Muscle of back (tissue), 11 donors: ENCODE measurements around the gene RIPOR1. TPM values are rescaled to one million over a fixed set of nuclear protein-coding genes. Genes with fewer than 3 reads are reported as not detected.
"Not testable (repeated sequence)": the region's sequence is repeated elsewhere in the genome, so short reads cannot be mapped to it uniquely, and the experiment has no call there.

Source experiments
- DNase-seq, 3 donors: peaks; one replicate each; pipeline versions ENCODE4 v3.0.0 to v3.0.0-alpha.2; 2013
- polyA plus RNA-seq, 10 donors: library from polyadenylated mRNA; unstranded; fragments of 120-200 nt; gene quantifications; one replicate each; pipeline ENCODE4 v1.2.1, GENCODE V29; 2013; ENCODE audit not compliant: insufficient read length in 10 of 10

Gene RIPOR1
- polyA plus RNA-seq, 10 donors: 36.7 to 51.9 (median 42.5) TPM

GRCh38 chr16:67516296-67517154 lies 12.1 kb upstream of the RIPOR1 start:
- DNase-seq: no peak

DNA sequence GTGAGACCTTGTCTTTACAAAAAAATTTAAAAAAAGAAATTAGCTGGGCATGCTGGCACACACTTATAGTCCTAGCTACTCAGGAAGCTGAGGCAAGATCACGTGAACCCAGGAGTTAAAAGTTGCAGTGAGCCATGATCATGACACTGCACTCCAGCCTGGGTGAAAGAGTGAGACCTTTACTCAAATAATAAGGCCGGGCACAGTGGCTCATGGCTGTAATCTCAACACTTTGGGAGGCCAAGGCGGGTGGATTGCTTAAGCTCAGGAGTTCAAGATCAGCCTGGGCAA lies 11.5 kb upstream of the RIPOR1 start:
- no peak for DNase-seq

- DNase-seq: no peak
Observed at GRCh38 chr16:67517661-67518423, 10.8 kb upstream of the RIPOR1 start.

GRCh38 chr16:67518676-67519075 lies 10.0 kb upstream of the RIPOR1 start:
- DNase-seq: no peak

- no peak for DNase-seq
Observed at GRCh38 chr16:67519242-67519641, 9.4 kb upstream of the RIPOR1 start.

GRCh38 chr16:67521095-67521804 lies 7.4 kb upstream of the RIPOR1 start:
- peak; percentile 95 to 96 (median 96) for DNase-seq

DNA sequence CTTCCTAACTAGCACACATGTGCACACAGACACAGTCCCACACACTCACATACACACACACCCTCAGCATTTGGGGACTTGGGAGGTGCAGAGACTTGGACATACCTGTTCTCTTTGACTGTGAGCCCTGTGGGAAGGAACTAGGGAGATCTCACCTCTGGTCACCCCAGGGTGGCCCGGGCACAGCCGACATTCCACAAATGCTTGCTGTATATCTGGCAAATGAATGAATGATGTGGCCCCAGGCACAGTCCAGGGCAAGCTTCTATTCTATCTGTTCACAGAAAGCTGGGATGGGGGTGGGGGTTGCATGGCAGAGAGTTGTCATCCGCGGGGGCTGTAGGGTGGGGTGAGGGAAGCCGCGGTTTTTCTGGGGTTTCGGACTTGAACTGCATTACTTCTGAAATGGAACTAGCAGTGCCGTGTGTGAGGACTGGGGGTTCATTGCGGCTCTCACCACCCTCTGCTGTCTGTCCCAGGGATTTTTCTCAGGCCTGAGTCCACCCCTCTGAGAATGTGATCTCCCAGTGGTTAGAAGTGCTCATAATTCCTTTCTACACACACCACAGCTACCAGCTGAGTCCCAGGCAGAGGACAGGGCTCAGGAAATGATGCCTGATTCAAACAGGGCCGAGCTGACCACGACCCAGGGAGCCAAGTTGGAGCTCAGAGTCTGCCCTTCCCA lies 3.3 kb upstream of the RIPOR1 start:
- DNase-seq: no peak

DNA sequence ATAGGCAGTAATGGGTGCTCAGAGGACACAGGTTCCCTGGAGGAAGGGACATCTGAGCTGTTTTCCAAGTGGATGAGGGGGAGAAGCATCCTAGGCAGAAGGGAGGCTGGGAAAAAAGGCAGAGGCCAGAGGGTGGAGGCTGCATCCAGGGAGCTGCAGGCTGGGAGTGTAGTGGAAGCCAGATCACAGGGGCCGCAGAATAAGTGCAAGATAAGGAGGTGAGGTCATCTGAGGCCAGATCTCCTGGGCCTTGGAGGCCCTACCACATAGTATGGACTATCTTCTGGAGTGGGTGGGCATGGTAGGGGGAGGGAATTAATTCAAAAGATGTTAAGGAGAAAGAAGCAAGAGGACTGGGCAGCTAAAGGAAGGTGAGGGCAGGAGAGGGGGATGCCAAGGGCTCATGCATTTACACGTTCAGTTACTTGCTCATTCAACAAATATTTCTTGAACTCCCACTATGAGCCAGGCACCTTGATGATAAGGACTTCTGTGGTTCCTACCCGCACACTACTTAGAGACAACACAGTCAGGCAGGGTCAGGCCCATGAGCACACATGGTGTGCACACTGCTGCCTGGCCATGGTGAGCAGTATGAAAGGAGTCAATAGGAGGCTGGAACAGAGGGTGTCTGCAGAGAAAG lies 2.4 kb upstream of the RIPOR1 start:
- no peak for DNase-seq

- peak in 1 of 3 donors; percentile 82 for DNase-seq
Observed at GRCh38 chr16:67528870-67529581, 397 bp downstream of the RIPOR1 start.

- no peak for DNase-seq
Observed at GRCh38 chr16:67529582-67530012, 968 bp downstream of the RIPOR1 start.

GRCh38 chr16:67530013-67530939 lies 1.6 kb downstream of the RIPOR1 start:
- peak; percentile 57 to 83 (median 66) for DNase-seq

- DNase-seq: no peak
Observed at GRCh38 chr16:67531247-67531646, 2.6 kb downstream of the RIPOR1 start.

- DNase-seq: no peak
Observed at GRCh38 chr16:67533024-67533560, 4.5 kb downstream of the RIPOR1 start.

DNA sequence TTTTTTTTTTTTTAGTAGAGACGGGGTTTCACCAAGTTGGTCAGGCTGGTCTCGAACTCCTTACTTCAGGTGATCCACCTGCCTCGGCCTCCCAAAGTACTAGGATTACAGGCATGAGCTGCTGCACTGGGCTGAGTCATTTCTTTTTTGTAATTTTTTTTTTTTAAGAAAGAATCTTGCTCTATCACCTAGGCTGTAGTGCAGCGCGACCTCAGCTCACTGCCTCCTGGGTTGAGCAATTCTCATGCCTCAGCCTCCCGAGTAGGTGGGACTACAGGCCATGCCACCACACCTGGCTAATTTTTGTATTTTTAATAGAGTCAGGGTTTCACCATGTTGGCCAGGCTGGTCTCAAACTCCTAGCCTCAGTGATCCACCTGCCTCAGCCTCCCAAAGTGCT lies 5.4 kb downstream of the RIPOR1 start:
- not testable (repeated sequence) for DNase-seq

GRCh38 chr16:67534431-67534830 lies 5.8 kb downstream of the RIPOR1 start:
- DNase-seq: no peak

DNA sequence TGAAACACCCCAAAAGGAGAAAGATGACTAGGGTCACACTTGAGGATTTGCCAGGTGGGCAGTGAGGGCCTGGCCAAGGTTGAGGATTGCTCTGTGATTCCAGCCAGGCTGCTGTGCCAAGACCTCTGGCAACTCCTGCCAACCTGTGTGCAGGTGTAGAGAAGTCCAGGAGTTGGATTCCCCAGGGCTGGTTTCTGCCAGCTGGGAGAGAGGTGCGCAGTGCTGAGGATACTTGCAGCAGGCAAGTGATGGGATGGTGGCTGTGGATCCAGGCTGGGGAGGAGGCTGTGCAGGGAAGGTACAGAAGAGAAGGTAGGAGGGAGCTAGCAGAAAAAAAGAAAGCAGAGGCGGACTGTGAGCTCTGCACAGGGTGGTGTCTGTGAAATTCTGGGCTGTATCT lies 6.6 kb downstream of the RIPOR1 start:
- DNase-seq: no peak

DNA sequence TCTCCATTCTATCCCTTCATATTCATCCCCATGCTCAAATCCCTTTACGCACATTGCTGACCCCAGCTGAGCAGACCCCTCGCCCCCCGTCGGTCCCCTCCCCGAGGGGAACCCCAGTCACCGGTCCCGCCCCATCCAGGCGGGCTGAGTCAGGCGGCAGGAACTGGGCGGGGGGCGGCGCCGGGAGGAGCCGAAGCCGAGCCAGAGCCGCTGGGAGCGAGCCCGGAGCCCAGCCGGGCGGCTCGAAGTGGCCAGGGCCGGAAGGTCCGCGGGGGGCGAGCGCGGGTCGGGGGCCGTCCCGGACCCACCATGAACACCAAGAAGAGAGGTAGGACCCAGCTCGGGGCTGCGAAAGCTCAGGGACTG lies 8.6 kb downstream of the RIPOR1 start:
- DNase-seq: peak in 2 of 3 donors; percentile 76 to 87

DNA sequence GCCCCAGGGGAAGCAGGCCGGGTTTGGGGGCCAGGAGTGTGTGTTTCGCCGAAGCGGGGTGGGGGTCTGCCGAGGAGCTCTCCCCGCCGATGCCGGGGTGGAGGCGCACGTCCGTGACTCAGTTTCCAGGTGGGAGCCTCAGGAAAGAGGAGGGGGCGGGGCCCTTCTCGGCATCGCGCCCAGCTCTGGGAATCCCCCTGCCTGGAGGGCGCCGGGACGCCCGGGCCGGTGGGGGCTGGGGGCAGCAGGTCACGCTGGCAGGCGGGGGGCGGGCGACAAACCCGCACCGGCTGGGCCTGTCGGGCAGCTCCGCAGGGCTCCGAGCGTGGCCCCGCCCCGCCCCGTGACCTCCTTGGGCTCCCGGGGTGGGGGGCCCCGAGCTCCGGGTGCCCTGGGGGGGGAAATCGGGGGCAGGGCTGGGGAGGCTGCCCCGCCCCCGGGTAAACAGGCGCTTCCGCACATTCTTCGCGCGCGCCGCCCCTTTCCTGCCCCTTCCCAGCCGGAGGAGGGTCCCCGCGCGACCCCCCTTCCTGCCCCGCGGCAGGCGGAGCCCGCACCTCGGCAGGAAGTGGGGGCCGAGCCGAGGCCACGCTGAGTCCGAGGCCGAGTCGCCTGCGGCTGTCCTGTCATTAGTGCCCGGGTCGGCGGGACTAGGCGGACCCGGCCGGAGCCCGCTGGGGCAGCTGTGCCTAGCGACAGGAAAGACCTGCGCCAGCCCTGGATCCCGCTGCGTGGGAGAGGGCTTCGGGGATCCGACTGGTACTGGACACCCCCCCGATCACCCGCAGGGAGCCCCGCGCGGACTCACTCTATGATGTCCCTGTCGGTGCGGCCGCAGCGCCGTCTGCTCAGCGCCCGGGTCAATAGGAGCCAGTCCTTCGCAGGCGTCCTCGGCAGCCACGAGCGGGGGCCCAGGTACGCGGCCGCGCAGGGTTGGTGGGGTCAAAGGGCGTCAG lies 9.3 kb downstream of the RIPOR1 start:
- DNase-seq: peak in 2 of 3 donors; percentile 61 to 83
